ENCODE results near the gene HMGN1.

HMGN1 gene

GRCh38 chr21:39326607-39327307 lies 22.1 kb downstream of the HMGN1 start:
- Mint-ChIP-seq H3K27me3 (no peaks in the 10 kb centered on the region), H3K36me3 (ENCODE audit: low read depth) (no peaks in the 10 kb centered on the region), H3K4me1 (ENCODE audit: low read depth) (no peaks in the 10 kb centered on the region), H3K9me3 (no peaks in the 10 kb centered on the region), H3K4me3 (no peak overlapping the region), H3K27ac (no peak overlapping the region)

GRCh38 chr21:39325458-39325857 lies 23.4 kb downstream of the HMGN1 start:
- Mint-ChIP-seq H3K4me1 (ENCODE audit: low read depth) (no peaks in the 10 kb centered on the region), H3K4me3 (no peak overlapping the region), H3K27ac (no peak overlapping the region), H3K9me3 (no peaks in the 10 kb centered on the region), H3K36me3 (ENCODE audit: low read depth) (no peaks in the 10 kb centered on the region), H3K27me3 (no peaks in the 10 kb centered on the region)

GRCh38 chr21:39321424-39321823 lies 27.5 kb downstream of the HMGN1 start:
- H3K9me3 Mint-ChIP-seq, result no peaks in the 10 kb centered on the region
- no peaks in the 10 kb centered on the region for H3K27me3 Mint-ChIP-seq
- H3K4me1 Mint-ChIP-seq (ENCODE audit: low read depth), result peaks cover 15% of the 10 kb centered on the region
- no peak overlapping the region for H3K4me3 Mint-ChIP-seq
- H3K36me3 Mint-ChIP-seq (ENCODE audit: low read depth), result no peaks in the 10 kb centered on the region
- no peak overlapping the region for H3K27ac Mint-ChIP-seq

- Mint-ChIP-seq H3K36me3 (ENCODE audit: low read depth) (no peaks in the 10 kb centered on the region), H3K27ac (no peak overlapping the region), H3K4me3 (no peak overlapping the region), H3K4me1 (ENCODE audit: low read depth) (peaks cover 26% of the 10 kb centered on the region), H3K27me3 (no peaks in the 10 kb centered on the region), H3K9me3 (no peaks in the 10 kb centered on the region)
These were observed 29.0 kb downstream of the HMGN1 start for GRCh38 chr21:39319814-39320332.

- Mint-ChIP-seq H3K4me1 (ENCODE audit: low read depth) (peaks cover 31% of the 10 kb centered on the region), H3K9me3 (no peaks in the 10 kb centered on the region), H3K27me3 (no peaks in the 10 kb centered on the region), H3K27ac (no peak overlapping the region), H3K36me3 (ENCODE audit: low read depth) (no peaks in the 10 kb centered on the region), H3K4me3 (no peak overlapping the region)
These were observed 29.6 kb downstream of the HMGN1 start for GRCh38 chr21:39319251-39319756.

- Mint-ChIP-seq H3K4me1 (ENCODE audit: low read depth) (peaks cover 33% of the 10 kb centered on the region), H3K27me3 (no peaks in the 10 kb centered on the region), H3K27ac (no peak overlapping the region), H3K36me3 (ENCODE audit: low read depth) (no peaks in the 10 kb centered on the region), H3K4me3 (no peak overlapping the region), H3K9me3 (no peaks in the 10 kb centered on the region)
These were observed 30.6 kb downstream of the HMGN1 start for GRCh38 chr21:39318091-39318959.

GRCh38 chr21:39317134-39318090 lies 31.5 kb downstream of the HMGN1 start:
- Mint-ChIP-seq H3K4me3 (no peak overlapping the region), H3K4me1 (ENCODE audit: low read depth) (peaks cover 33% of the 10 kb centered on the region), H3K27ac (no peak overlapping the region), H3K9me3 (no peaks in the 10 kb centered on the region), H3K27me3 (no peaks in the 10 kb centered on the region), H3K36me3 (ENCODE audit: low read depth) (no peaks in the 10 kb centered on the region)

GRCh38 chr21:39316729-39317128 lies 32.2 kb downstream of the HMGN1 start:
- no peak overlapping the region for H3K4me3 Mint-ChIP-seq
- peaks cover 39% of the 10 kb centered on the region for H3K4me1 Mint-ChIP-seq (ENCODE audit: low read depth)
- no peak overlapping the region for H3K27ac Mint-ChIP-seq
- H3K9me3 Mint-ChIP-seq, result no peaks in the 10 kb centered on the region
- peaks cover 4% of the 10 kb centered on the region for H3K36me3 Mint-ChIP-seq (ENCODE audit: low read depth)
- no peaks in the 10 kb centered on the region for H3K27me3 Mint-ChIP-seq

- H3K4me1 Mint-ChIP-seq (ENCODE audit: low read depth), result peaks cover 47% of the 10 kb centered on the region
- peaks cover 11% of the 10 kb centered on the region for H3K36me3 Mint-ChIP-seq (ENCODE audit: low read depth)
- H3K9me3 Mint-ChIP-seq, result no peaks in the 10 kb centered on the region
- peak overlapping the region; percentile 4 for H3K4me3 Mint-ChIP-seq
- H3K27me3 Mint-ChIP-seq, result no peaks in the 10 kb centered on the region
- H3K27ac Mint-ChIP-seq, result no peak overlapping the region
These were observed 33.1 kb downstream of the HMGN1 start for GRCh38 chr21:39315603-39316445.

GRCh38 chr21:39314143-39315027 lies 34.5 kb downstream of the HMGN1 start:
- H3K27ac Mint-ChIP-seq, result peak overlapping the region; percentile 89
- no peaks in the 10 kb centered on the region for H3K27me3 Mint-ChIP-seq
- H3K36me3 Mint-ChIP-seq (ENCODE audit: low read depth), result peaks cover 19% of the 10 kb centered on the region
- no peaks in the 10 kb centered on the region for H3K9me3 Mint-ChIP-seq
- H3K4me3 Mint-ChIP-seq, result peak overlapping the region; percentile 92
- peaks cover 52% of the 10 kb centered on the region for H3K4me1 Mint-ChIP-seq (ENCODE audit: low read depth)

GRCh38 chr21:39313571-39314142 lies 35.2 kb downstream of the HMGN1 start, which contains the start of gene BRWD1:
BRWD1 (minus strand) TSS chr21:39313632; CDS start chr21:39313491, 141 bp downstream.
- peaks cover 54% of the 10 kb centered on the region for H3K4me1 Mint-ChIP-seq (ENCODE audit: low read depth)
- H3K27ac Mint-ChIP-seq, result peak within 1 kb of the TSS; percentile 96
- H3K27me3 Mint-ChIP-seq, result no peaks in the 10 kb centered on the region

GRCh38 chr21:39313042-39313570 lies 35.8 kb downstream of the HMGN1 start:
- Mint-ChIP-seq H3K4me1 (ENCODE audit: low read depth) (peaks cover 56% of the 10 kb centered on the region), H3K36me3 (ENCODE audit: low read depth) (peaks cover 26% of the 10 kb centered on the region), H3K27me3 (no peaks in the 10 kb centered on the region), H3K27ac (peak overlapping the region; percentile 96), H3K9me3 (no peaks in the 10 kb centered on the region), H3K4me3 (peak overlapping the region; percentile 92)

More at GRCh38 chr21:39313571-39314142, 35.2 kb downstream of the HMGN1 start, which contains the start of gene BRWD1:
- no peaks in the 10 kb centered on the region for H3K9me3 Mint-ChIP-seq
- peaks cover 20% of the 10 kb centered on the region for H3K36me3 Mint-ChIP-seq (ENCODE audit: low read depth)
- peak within 1 kb of the TSS; percentile 92 for H3K4me3 Mint-ChIP-seq

Measured in stimulated activated naive CD8-positive, alpha-beta T cell treated with anti-CD3 and anti-CD28 coated beads, Interleukin-15, Interleukin-2, amounts not matched to agents 100 ng/mL and 50 ng/mL, for 24 hours (primary cell).